NCI-H2081 (cell line): Measurements from ENCODE around the gene ERBB4.

Experiments used
- DNase-seq, 2 experiments: peaks; one replicate each; lab custom pipeline; 2025; lab: John Stamatoyannopoulos, UW

Gene ERBB4

DNA sequence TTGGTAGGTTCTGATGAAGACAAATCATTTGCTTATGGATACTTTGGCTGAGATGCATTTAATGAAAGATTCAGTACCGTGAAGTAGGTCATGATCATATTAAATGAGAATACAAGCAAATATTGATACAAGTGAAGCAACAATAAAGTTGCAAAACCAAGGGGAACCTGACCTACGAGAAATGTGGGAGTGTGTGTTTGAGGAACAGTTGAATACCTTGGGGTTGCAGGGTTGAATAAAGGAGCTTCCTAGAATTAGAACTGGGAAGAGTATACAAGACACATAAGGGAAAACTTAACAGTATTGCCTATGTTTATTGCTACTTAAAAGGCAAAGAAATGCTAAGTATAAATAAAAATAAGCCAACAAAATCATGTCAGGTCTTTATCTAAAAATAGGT, 702.9 kb downstream of the ERBB4 start:
- no peak for DNase-seq

DNA sequence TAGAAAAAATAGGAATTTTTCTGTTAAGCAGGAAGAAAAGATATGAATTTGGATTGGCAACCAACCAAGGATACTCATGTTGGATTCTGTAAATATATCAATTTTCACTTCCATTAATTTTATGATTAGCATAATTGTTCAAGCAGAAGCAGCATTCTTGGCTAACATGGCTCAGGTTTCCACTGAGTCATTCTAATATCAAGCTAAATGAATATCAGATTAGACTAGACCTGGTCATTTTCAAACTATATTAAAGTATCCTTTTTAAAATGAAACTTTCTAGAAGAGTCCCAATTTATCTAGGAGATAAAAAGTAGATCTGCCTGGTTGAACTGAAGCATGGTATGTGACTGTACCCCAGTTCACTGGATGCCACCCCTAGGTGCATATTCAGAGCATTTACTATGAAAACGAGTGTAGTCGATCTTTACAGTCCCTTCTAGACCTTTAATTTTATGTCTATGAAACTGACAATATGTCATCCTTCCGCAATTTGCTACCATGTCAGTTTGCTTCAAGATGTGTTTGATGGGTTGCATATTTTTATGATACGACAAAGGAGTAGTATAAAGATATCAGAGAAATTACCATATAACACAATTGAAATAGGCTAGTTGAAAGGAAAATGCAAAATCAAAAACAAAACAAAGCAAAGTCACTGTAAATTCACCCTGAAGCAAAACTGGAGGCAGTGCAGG, 704.9 kb downstream of the ERBB4 start:
- DNase-seq = no peak

DNA sequence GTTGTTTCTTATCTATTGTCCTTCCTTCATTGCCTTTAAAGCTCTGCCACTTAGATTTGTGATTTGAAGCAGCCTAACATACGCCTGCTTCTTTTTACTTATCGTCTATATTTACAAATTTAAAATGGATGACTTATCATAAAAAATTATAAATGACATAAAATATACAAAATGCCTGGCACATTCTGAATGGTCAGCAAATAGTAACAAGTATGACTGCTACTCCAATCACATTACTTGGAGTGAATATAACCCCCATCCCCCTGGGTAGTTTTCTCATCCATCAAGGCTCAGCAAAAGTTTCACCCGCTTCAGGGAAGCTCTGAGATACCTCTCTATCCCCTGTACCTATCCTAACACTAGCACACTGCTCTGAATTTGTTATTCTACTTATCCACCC, 708.9 kb downstream of the ERBB4 start:
- DNase-seq = no peak

DNA sequence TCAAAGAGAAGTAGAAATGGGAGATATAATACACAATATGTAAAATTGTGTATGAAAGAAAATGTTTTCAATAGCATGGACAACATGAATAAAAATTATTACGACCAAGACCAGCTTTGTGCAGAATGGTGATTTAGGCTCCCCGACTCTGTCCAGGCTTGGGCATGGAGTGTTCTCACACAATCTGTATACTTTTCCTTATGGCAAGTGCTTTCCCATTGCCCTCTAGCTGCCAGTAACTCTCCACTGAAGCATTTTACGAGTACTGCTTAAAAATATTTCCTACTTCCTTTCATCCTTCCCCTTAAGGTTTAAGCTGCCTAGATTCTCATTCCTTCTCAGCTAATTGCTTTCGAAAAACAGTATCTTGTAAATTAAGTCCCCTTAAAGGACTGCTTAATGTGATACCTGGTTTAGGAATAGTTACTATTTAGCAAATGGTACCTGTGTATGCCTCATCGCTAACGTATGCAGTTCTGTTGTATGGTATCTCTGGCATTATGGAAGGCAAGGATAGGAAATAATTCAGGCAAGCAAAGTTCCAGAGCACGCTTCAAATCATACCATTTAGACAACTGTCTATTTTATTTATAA, 714.6 kb downstream of the ERBB4 start:
- DNase-seq = no peak

DNA sequence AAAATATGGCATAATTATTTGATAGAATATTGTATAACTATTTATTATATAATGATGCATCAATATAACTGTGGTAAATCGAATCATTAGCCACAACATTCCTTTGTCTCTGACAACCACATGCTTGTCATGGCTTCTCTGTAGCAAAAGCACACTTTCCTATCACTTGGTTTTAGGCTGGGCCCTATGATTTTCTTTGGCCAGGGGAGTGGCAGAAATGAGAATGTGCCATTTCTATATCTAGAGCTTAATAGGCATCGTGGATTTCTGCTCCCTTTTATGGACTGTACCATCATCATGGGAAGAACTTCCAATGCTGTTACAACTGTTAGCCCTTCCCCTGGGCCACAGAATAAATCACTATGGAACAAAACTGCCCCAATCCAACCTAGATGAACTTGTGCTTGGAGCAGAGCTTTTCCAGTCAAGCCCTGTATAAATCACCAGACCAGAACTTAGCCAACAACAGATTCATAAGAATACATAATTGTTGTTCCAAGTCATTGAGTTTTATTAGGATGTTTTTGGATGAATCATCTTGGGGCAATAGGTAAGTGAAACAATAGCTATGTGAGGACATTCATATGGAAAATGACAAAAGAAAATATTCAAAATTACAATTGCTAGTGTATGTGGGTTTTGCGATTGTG, 715.8 kb downstream of the ERBB4 start:
- DNase-seq = no peak

DNA sequence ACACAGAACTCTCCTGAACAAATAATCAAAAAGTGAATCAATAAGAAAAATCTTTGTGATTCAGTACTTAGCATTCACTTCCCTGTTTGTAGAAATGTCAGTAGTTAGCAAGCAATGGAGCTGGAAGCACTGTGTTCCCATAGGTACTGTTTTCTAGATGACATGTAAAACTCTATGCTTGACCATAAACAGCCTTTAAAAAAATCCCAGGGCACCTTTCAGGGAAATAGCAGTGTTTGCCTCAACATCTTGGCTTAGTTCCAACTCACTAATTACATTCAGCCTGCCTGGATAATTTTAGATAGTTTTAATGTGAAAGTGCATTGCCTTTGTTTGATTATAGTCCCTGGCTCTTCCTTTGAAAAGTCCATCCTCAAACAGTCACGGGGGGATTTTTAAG, 721.8 kb downstream of the ERBB4 start:
- DNase-seq = peak; percentile 12 to 88

DNA sequence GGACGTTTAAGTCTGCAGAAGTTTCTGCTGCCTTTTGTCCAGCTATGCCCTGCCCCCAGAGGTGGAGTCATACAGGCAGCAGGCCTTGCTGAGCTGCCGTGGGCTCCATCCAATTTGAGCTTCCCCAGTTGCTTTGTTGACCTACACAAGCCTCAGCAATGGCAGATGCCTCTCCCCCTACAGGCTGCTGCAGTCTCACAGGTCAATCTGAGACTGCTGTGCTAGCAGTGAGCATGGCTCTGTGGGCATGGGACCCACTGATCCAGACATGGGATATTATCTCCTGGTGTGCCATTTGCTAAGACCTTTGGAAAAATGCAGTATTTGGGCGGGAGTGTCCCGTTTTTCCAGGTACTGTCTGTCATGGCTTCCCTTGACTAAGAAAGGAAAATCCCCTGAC, 726.0 kb downstream of the ERBB4 start:
- no peak for DNase-seq

DNA sequence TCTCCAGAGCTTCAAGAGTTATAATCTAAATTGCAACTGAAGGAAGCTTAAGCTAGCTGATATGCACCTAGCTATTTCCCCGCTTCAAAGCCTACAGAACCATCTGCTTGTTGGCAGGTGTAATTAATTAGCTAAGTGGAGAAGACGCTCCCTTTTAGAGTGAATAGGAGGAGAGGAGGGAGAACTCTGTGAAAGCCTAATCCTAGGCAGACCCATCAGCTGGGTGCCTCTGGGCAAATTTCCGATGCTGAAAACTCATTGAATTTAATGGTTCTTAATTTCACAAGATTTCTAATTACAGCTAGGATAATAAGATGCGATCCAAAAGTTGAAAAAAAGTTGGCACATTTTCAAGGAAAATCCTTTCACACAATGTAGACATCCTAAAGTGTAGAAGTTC, 735.9 kb downstream of the ERBB4 start:
- peak in 1 of 2 experiments; percentile 7 for DNase-seq

DNA sequence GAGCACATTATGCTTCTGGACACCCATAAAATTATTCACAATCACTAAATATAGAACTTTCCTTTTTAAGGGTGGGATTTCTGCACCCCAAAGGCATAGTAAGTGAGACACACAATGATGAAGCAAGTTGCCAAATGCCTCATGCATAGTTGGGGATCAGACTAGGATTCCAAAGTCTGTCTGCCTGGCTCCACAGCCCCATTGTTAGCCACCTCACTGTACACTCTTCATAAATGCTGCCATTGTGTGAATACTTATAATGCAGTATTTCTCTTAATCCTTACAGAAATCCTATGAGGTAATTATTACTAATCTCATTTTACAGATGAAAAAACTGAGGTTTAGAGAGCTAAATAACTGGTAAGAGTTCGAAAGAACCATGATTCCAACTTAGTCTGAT, 738.6 kb downstream of the ERBB4 start:
- DNase-seq = no peak

DNA sequence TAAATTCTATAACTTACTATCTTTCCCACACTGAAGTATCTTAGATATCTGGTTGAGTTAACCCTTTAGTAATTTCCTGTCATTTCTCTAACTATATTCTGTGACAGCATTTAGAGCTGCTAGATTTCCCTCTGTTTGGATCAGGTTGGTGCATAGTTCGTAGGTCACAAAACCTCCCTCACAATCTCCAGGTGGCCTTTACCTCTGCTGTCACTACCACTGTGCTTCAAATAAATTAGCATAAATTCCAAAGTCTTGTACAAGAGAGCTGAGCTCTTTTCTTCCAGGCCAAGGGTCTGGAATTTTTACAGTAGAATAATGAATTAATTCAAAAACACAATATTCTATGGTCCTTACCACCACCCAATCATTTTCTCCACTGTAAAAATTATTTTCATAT, 739.7 kb downstream of the ERBB4 start:
- no peak for DNase-seq

DNA sequence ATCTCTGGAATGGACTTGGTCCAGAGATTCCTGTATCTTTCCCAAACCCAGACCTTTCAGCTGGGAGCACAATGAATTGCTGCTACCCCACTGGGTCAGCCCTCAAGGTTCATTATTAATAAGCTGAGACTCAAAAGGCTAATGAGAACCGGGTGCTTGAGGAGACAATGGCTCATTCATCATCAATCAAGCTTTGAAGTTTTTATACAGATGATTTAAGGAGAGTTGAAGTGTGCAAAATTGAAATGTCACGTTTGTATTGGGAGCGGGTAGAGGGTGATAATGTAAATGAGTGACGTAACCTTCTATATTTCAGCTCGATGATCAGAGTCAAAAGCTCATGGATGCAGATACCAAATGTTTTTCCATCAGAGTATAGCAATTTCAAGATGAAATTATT, 744.9 kb downstream of the ERBB4 start:
- DNase-seq = no peak

DNA sequence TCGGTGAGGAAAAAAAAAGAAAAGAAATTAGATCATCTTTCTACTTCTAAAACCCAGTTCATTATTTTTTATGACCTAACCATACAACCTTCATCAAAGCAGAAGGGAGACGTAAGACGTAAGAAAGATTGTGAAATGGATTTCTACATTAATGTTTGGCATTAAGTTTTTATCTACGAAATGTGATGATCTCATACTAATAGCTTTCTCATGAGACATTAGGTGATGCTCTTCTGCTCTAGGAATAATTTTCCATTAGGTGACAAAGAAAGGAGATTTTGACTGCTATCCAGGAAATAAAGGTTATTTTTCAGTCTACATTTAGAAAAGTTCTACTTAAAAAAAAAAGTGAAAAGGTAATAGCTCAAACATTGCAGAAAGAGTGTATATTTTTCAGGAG, 748.6 kb downstream of the ERBB4 start:
- no peak for DNase-seq

DNA sequence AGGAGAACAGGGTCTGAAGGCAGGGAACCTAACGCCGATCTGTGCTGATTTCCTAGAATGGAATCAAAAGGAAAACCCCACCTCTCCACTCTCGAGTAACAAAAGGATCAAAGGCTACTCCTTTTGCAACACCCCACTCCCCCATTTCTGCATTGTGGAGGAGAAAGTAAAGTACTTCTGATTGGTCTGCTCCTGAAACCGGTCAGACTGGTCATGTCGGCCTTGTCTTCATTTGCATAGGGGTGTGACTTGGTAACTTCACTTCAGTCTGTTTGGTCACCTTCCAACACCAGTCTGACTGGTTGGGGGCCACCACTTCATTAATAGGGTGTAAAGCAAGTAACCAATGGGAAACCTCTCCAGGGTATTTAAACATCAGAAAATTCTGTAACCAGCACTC, 771.9 kb downstream of the ERBB4 start:
- DNase-seq = peak; percentile 47 to 74

DNA sequence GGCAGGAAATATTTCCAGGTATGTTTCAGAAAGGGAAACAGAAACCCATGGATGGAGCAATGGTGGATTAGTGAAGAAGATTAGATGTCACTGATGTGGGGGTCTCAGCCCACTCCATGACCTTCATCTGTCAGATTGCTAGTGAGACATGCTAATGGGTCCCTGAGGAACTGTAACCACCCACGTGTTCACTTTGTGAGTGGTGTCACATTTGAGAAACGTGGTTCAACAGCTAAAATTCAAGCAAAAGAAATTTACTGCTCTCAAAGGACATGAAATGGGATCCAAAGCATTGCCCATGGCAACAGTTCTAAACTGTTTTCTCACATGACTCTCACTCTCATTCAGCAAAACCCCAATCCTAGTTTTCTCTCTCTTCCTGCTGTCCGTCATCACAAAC, 776.1 kb downstream of the ERBB4 start:
- no peak for DNase-seq

DNA sequence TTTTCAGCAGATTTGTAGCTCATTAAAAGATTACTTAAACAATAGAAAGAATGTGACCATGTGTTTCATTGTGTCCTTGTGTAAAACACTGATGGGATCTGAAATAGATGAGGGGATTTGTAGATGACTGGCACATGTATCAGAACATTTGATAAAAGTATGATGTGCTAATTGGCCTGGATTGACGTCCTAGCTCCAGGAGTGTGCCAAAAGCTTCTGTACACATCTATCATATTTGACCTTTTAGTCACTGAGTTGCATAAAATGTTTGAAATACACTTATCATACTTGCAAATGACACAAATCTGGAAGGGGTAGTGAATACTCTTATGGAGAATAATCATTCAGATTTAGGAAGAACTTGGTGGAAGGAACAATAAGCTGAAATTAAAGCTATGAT, 778.5 kb downstream of the ERBB4 start:
- DNase-seq = no peak

DNA sequence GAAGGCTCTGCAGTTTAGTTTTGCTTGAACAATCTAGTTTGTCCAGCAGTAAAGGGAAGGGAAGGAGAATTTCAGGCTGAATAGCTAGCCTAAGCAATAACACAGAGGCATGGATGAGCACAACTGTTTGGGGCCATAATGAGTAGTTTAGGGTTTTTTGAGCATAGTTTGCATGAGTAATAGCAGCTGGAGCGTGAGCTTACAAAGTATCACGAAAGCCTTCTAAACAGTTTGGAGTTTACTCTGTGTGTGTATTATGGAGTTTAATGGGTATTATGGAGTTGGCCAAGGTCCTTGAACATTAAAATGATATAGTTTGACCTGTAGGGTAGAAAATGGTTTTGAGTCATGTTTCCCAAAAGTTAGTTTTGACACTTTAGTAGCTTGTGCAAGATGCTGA, 782.3 kb downstream of the ERBB4 start:
- DNase-seq = no peak

DNA sequence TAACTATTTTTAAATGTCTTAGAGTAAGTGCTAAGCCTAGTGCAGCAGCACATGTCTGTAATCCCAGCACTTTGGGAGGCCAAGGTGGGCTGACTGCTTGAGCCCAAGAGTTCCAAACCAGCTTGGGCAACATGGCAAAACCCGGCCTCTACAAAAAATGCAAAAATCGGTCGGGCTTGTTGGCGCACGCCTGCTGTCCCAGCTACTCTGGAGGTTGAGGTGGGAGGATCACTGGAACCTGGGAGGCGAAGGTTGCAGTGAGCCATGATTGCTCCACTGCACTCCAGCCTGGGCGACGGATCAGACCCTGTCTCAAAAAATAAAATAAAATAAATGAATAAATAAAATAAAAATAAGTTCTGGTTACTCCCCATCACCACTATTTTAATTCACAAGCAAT, 783.4 kb downstream of the ERBB4 start:
- no peak for DNase-seq

DNA sequence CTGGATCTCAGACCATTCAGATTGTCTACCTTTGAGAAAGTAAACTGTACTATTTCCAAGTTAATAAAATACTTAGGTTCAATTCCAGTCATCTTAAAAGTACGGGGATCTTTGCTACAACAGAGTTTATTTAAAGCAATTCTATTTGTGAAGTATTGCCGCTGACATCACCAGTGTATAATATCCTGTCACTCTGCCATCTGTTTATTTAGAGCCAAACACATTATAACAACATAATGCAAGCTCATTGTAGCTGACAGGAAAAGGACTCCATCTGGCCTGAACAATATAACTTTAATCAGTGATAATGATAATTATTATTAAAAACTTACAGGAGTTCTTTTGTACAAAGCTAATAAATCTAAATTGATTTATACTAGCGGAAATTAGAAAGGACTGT, 786.8 kb downstream of the ERBB4 start:
- DNase-seq = peak in 1 of 2 experiments; percentile 22

DNA sequence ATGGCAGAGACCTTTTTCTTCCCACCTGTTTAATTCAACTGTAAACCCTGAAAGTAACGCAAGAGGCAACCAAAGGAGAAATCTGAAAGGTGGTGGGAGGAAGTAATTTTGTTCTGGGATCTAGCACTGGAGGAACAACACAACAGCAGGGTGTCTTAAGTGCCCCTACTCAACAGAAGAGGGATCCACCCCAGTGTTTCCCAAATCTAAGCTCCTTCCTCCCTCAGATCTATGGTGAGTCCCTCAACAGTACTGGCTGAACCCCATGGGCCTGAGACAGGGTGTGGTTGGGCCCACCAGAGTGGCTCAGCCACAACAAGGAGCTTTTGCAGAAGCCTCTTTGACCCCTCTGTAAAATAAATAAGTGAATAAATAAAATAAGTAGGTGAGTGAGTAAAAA, 790.3 kb downstream of the ERBB4 start:
- DNase-seq = no peak

DNA sequence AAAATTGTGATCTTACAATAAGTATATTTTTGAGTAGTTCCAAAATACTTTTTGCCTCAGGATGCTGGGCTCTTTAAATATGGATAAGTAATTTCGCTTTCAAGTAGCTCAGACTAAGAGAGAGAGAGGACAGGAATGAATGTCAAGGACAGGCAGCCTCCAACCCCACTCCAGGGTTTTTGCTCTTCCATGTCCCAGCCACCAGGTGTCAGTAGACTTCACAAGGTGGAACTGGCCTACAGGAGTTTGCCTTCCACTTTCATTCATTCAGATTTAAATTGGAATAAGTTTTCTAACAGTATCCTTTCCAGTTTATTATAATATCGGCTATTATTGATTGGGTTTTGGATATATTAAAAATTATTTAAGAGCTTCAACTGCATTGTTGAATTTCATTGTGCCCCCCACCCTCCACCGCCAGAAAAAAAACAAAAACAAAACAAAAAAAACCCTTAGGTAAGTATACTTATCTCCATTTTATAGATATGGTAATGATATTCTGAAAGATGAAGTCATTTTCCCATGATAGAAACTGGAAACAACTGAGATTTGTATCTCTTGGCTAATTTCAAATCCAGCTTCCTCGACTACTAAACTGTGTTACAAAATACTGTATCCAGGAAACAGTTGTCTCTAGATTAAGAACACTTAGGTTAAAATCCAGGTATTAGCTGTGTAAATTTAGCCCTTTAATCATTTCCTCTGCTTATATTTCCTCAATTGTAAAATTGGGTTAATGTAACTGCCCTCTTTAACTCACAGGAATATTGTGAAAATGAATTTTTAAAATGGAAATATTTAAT, 793.1 kb downstream of the ERBB4 start:
- peak; percentile 73 to 79 for DNase-seq

DNA sequence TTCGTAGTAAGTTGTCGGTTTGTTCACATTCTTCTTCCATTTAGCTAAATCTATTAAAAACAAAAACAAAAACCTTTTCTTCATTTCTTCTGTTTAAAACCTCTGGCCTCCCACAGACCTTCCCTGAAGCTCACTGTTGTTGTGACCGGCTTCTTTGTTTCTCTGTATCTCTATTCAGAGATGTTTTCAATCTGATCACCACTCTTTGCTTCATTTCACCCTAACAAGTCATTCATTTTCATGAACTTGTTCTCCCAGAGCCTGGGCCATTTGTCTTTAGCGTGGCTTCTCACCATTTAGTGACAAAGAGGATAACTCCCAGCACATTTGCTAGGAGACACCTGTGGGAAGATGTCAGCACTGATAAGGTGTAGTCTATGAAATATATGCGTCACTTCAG, 794.2 kb downstream of the ERBB4 start:
- peak in 1 of 2 experiments; percentile 24 for DNase-seq

DNA sequence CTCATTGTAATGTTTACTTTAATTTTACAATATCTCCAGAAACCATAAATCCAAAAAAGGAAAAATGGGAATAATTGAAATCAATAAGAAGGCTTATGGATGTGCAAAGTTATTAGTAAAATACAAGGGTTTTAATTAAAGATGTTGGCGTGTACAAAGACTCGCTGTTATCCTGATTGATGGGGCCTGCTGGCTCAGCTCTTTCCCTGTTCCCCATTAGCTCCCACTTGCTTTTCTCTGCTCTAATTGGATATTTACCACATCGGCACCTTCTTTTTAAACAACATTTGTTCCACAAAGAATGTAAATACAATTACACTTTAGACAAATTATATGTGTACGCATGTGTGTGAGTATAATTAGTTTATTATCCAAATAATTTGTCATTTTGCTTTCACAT, 796.6 kb downstream of the ERBB4 start:
- DNase-seq = peak; percentile 31 to 83

DNA sequence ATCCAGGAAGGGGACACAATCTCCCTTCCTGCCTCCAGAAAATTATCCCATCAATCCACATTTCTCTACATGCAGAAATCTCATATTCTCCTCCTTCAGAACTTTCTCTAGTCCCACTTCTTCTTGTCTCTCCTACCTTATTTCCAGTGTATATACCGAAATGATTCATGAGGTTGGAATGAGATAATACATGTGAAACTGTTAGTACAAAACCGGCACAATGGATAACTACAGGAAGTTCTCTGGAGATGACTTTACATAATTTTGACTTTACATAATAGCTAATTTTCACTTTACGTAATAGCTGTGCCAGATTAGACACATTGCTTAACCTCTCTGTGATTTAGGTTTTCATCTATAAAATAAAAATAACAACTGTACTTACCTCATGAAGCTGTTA, 801.3 kb downstream of the ERBB4 start:
- DNase-seq = no peak
